ENCODE data around the gene LEFTY1.

LEFTY1 gene

DNA sequence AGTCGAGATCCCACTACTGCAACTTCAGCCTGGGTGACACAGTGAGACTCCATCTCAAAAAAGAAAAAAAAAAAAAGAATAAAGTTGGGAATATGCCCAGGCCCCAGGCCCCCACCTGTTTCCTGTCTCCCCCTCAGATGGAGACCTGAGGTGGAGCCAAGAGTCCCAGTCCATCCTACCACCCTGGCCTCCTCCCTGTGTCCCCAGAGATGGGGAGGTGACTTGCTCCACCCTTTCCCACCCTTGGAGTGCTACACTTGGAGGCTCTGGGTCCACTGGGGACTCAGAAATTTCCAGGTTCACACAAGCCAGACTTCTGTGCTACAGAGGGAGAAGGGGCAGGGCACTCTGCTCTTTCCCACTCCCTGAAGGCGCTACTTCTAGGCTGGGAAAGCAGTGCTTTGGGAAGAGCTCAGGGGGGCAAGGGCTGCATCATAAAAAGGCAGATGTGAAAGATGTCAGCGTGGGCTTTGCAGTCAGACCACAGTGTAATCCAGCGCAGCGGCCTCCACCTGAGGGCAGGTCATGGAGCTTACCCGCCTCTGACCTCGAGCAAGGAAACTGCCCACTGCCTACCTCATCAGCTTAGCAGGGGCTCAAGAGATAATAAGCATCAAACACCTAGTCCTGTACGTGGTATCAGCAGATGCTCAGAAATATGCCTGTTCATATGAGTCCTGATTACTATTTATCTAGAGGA, 20.2 kb downstream of the LEFTY1 start:
- ChIA-PET CTCF (no interaction called here), POLR2A (ENCODE audit: low non-redundant PET) (no interaction called here)
- H3K27ac ChIP-seq = no peak overlapping the region
- no peak for DNase-seq (ENCODE audit: low spot score)
- TF ChIP-seq, protein P1, sequence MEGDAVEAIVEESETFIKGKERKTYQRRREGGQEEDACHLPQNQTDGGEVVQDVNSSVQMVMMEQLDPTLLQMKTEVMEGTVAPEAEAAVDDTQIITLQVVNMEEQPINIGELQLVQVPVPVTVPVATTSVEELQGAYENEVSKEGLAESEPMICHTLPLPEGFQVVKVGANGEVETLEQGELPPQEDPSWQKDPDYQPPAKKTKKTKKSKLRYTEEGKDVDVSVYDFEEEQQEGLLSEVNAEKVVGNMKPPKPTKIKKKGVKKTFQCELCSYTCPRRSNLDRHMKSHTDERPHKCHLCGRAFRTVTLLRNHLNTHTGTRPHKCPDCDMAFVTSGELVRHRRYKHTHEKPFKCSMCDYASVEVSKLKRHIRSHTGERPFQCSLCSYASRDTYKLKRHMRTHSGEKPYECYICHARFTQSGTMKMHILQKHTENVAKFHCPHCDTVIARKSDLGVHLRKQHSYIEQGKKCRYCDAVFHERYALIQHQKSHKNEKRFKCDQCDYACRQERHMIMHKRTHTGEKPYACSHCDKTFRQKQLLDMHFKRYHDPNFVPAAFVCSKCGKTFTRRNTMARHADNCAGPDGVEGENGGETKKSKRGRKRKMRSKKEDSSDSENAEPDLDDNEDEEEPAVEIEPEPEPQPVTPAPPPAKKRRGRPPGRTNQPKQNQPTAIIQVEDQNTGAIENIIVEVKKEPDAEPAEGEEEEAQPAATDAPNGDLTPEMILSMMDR (conservative IDR thresholded peaks at IDR 0.05; ENCODE audit: low read depth) = no peak

DNA sequence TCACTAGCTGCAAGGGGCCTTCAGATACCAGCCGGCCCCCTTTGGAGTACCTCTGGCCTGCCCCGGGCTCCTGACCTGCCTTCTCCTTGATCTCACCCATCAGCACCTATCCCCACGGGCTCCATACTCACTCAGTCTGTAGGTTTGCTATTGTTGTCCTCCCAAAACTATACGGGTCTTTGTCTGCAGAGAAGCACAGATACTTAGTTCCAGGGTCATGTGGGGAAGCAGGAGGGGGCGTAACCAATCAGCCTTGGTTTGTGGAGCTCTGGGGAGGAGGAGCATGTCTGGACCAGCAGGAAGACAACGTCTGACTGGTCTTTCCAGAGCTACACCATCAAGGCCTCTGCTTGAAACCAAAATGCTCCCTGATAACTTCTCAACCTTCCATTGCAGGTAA, 22.0 kb downstream of the LEFTY1 start:
- TF ChIP-seq, protein P1 (conservative IDR thresholded peaks at IDR 0.05; ENCODE audit: low read depth) = no peak
- CTCF ChIA-PET = interaction anchor here (0.6 kb wide), 1 partner anchor 78 kb away, joined by 3 read pairs; no protein-coding TSS in a partner anchor
- POLR2A ChIA-PET (ENCODE audit: low non-redundant PET) = no interaction called here
- no peak overlapping the region for H3K27ac ChIP-seq
- DNase-seq (ENCODE audit: low spot score) = no peak

DNA sequence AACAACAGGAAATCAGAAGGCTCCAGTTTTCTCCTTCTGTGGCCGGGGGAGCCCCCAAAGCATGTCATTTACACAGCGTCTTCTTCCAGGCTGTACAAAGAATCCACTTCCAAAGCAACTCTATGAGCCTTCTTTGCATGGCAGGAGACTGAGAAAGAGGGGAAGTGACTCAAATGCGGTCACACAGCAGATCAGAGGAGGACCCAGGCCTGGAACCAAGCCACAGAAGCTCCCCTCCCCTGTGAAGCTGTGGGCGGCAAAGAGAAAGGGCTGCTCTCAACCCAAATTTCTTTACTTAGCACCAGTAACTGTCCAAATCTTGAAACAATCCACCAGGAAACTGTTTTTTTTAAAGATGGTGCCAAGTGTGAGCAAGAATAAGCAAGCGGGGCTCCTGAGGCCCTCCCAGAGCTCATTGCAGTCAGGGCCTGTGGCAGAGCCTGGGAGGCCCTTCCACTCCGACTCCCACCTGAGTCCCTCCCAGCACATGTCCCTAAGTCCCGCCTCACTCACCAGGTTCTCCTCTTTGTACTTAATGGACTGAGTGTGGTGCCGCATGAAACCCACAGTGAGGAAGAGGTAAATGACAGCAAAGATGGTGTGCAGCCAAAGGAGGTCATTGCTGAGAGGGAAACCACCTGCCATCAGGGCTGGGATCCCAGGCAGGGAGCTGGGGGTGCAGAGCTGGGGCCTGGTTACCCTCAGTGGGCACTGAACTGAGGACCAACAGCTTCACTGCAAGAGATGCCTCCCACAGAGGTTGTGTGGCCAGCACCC, 22.7 kb downstream of the LEFTY1 start:
- POLR2A ChIA-PET (ENCODE audit: low non-redundant PET) = no interaction called here

DNA sequence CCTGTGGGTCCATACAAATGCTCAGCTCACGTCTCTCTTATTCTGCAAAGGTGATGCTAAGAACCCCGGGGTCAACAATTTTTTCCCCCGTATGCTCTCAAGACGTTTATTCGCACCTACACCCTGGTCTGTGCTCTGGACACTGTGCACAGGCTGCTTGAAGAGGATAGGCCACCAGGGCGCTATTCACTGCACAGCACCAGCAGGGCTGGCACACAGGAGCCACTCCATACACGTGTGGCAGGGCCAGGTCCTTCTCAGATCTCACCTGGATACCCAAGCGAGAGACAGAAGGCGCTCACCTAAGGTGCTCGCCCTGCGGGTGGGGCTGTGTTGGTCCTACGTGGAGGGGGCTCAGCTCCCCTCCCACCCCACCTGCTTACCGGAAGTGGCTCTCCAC, 23.4 kb downstream of the LEFTY1 start:
- TF ChIP-seq, protein P1 (conservative IDR thresholded peaks at IDR 0.05; ENCODE audit: low read depth) = no peak
- 0 out of 2 replicates have a peak overlapping the region, but pooled peaks have one; percentile 32 for H3K27ac ChIP-seq
- POLR2A ChIA-PET (ENCODE audit: low non-redundant PET) = no interaction called here
- CTCF ChIA-PET = no interaction called here
- no peak for DNase-seq (ENCODE audit: low spot score)

More for the DNA sequence above, 22.7 kb downstream of the LEFTY1 start:
- TF ChIP-seq, protein P1 (conservative IDR thresholded peaks at IDR 0.05; ENCODE audit: low read depth) = no peak
- CTCF ChIA-PET = interaction anchor here (0.6 kb wide), 1 partner anchor 79 kb away, joined by 3 read pairs; no protein-coding TSS in a partner anchor
- peak overlapping the region; percentile 11 for H3K27ac ChIP-seq
- no peak for DNase-seq (ENCODE audit: low spot score)

DNA sequence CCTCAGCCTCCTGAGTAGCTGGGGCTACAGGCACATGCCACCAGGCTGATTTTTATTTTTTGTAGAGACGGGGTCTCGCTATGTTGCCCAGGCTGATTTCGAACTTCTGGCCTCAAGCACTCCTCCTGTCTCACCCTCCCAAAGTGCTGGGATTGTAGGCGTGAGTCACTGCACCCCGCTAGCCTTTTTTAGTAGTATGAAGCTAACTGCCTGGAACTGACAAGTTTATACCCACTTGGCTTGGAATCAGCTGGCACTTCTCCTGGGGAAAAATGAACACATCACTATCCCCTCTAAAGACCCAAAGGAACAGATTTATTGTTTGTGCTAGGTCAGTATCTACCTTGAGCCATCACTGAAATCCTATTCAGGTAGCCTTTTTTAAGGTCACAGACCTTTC, 25.8 kb downstream of the LEFTY1 start:
- ChIA-PET CTCF (interaction anchor here (0.7 kb wide), 1 partner anchor 70 kb away, joined by 3 read pairs; no protein-coding TSS in a partner anchor), POLR2A (ENCODE audit: low non-redundant PET) (no interaction called here)
- no peak for DNase-seq (ENCODE audit: low spot score)
- H3K27ac ChIP-seq = no peak overlapping the region
- TF ChIP-seq, protein P1 (conservative IDR thresholded peaks at IDR 0.05; ENCODE audit: low read depth) = no peak

DNA sequence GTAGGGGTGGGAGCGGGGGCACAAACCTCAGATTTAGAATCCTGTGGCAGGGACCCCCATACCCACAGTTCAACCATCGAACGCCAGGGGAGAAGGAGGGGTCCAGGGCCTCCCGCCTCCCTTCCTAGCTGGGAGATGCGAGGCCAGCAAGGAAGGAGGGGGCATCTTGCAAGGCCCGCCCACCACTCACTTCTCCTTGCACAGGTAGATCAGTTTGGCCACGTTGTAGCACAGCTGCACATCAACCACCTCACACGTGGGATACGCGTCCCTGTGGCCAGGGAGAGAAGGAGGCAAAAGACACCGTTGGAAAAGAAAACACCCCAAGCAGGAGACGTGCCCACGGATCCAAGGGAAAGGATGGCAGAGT, 26.4 kb downstream of the LEFTY1 start:
- TF ChIP-seq, protein P1 (conservative IDR thresholded peaks at IDR 0.05; ENCODE audit: low read depth) = no peak
- ChIA-PET POLR2A (ENCODE audit: low non-redundant PET) (no interaction called here), CTCF (no interaction called here)
- no peak overlapping the region for H3K27ac ChIP-seq
- no peak for DNase-seq (ENCODE audit: low spot score)
